ENCODE measurements around the gene STYK1.

DNA sequence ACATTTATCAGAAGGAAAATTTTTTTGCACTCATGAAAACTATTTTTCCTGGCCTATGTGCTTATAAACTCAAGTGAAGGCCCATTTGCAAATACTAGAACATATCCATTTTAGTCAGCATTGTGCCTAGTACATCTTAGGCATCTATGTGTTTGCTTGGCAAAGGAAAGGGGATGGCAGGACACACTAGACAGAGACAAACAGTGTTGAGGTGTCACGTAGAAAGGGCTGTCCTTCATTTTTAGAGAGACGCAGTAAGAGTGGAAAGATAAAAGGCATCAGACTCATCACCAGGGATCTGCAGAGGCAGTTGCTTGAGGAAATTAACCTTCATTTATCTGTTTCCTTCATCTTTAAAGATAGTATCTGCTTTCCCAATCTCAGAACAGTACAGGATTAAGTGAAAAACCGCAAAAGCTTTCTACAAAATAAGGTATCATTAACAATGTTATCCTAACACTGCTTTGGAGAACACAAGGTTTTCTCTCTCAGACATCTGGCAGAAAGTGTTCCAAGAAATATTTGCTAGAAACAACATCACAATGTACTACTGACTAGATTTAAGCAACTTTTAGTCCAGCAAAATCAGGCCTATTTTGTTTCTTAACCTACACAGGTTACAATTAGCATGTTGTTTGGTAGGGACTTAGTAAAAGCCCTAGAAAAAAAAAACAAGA lies 47.3 kb upstream of the STYK1 start:
- TF ChIP-seq, protein P1, sequence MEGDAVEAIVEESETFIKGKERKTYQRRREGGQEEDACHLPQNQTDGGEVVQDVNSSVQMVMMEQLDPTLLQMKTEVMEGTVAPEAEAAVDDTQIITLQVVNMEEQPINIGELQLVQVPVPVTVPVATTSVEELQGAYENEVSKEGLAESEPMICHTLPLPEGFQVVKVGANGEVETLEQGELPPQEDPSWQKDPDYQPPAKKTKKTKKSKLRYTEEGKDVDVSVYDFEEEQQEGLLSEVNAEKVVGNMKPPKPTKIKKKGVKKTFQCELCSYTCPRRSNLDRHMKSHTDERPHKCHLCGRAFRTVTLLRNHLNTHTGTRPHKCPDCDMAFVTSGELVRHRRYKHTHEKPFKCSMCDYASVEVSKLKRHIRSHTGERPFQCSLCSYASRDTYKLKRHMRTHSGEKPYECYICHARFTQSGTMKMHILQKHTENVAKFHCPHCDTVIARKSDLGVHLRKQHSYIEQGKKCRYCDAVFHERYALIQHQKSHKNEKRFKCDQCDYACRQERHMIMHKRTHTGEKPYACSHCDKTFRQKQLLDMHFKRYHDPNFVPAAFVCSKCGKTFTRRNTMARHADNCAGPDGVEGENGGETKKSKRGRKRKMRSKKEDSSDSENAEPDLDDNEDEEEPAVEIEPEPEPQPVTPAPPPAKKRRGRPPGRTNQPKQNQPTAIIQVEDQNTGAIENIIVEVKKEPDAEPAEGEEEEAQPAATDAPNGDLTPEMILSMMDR (IDR thresholded peaks at IDR 0.05): no peak
- TF ChIP-seq POLR2A (IDR thresholded peaks at IDR 0.05): no peak

Measured in heart left ventricle (tissue), 13 donors.